Endothelial cell of umbilical vein (primary cell): ENCODE results near the gene KRTAP10-7.

Source experiments
- EZH2 ChIP-seq: IDR thresholded peaks from 2 replicates; pipeline ENCODE4 v1.6.1; 2012; ENCODE audit warnings: borderline replicate concordance, low read depth, mild to moderate bottlenecking, moderate library complexity, low read length, inconsistent platforms; ENCODE audit not compliant: severe bottlenecking
- GATA2 ChIP-seq: IDR thresholded peaks from 2 replicates; pipeline ENCODE4 v1.7.0; 2011; ENCODE audit warnings: low read depth, mild to moderate bottlenecking, moderate library complexity, mixed read lengths, low read length; ENCODE audit not compliant: insufficient read length, insufficient read depth
- POLR2A ChIP-seq: IDR thresholded peaks from 2 replicates; pipeline ENCODE4 v1.6.1; 2012; ENCODE audit warnings: low read depth, mild to moderate bottlenecking, control low read depth, low read length
- TF ChIP-seq, protein P1 (sequence below), 2 donors: IDR thresholded peaks; 1 replicate in 1 of 2; 2 replicates in 1 of 2; pipeline ENCODE4 v1.5.1; 2011; ENCODE audit warnings: low read length in 2 of 2, mild to moderate bottlenecking in 2 of 2, moderate library complexity in 2 of 2, control low read depth in 1 of 2, inconsistent platforms in 1 of 2, low read depth in 1 of 2; ENCODE audit not compliant: insufficient read depth in 1 of 2; ENCODE audit errors: extremely low read depth in 1 of 2
- TF ChIP-seq, protein P2 (sequence below): IDR thresholded peaks from 2 replicates; pipeline ENCODE4 v1.6.1; 2011; ENCODE audit not compliant: insufficient read depth, insufficient read length

GRCh38 chr21:44572959-44573583 lies 27.3 kb upstream of the KRTAP10-7 start:
- TF ChIP-seq EZH2 (no peak), GATA2 (no peak), POLR2A (no peak)
- TF ChIP-seq, protein P1, sequence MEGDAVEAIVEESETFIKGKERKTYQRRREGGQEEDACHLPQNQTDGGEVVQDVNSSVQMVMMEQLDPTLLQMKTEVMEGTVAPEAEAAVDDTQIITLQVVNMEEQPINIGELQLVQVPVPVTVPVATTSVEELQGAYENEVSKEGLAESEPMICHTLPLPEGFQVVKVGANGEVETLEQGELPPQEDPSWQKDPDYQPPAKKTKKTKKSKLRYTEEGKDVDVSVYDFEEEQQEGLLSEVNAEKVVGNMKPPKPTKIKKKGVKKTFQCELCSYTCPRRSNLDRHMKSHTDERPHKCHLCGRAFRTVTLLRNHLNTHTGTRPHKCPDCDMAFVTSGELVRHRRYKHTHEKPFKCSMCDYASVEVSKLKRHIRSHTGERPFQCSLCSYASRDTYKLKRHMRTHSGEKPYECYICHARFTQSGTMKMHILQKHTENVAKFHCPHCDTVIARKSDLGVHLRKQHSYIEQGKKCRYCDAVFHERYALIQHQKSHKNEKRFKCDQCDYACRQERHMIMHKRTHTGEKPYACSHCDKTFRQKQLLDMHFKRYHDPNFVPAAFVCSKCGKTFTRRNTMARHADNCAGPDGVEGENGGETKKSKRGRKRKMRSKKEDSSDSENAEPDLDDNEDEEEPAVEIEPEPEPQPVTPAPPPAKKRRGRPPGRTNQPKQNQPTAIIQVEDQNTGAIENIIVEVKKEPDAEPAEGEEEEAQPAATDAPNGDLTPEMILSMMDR (IDR thresholded peaks at IDR 0.05; ENCODE audit: extremely low read depth in 1 of 2, insufficient read depth in 1 of 2, low read depth in 1 of 2, low read length in 2 of 2), result no peak
- TF ChIP-seq, protein P2, sequence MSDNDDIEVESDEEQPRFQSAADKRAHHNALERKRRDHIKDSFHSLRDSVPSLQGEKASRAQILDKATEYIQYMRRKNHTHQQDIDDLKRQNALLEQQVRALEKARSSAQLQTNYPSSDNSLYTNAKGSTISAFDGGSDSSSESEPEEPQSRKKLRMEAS, result no peak
